Measurements from ENCODE around the gene ACTL10. TPM values are rescaled to one million over a fixed set of nuclear protein-coding genes. Genes with fewer than 3 reads are reported as not detected.
A peak's percentile ranks its signal among the peaks of the same experiment; 100 is the strongest.

ACTL10 gene
- total and polyA plus RNA-seq, 2 of the 4 experiments (the other 2 are of a cell fraction) = 0.18 to 0.43 TPM

DNA sequence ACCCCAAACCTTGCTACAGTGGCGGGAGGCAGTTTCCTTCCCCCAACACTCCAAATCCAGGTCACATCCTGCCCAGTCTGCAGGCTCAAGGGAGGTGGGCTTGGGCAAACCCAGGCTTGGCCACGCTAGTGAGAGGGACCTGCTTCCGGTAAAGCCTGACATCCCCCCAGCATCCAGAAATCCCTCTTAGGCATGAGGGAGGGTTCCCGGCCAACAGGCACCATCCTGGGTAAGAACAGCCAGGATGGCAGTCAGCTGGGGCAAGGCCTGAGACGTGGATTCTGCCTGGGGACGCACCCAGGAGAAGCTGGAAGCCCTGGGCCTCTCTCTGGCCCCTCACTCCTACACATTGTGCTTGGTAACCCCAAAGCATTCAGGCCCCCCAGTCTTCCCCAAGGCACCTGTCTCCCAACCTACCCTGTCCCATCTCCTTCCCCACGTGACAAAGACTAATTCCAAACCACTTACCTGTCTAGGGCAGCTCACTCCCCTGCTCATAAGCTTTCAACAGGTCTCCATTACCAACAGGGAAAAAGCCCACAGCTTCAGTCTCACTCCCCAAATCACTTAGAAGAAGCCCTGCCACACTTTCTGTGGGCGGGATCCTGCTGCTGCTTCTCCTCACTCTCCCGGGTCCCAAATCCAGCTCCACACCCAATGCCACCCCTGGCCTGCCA is 2.5 kb upstream of the ACTL10 start:
- intact Hi-C loops (cut with micrococcal nuclease) (loop anchor here (10.0 kb wide), 1 partner anchor 151 kb away; the partner anchor contains the start of gene CHMP4B), dilution Hi-C loops (cut with HindIII; ENCODE audit: low sequenced_read_pairs, unreplicated experiment) (no loop called here), in situ Hi-C loops (cut with MboI; ENCODE audit: low sequenced_read_pairs) (no loop called here)
- 95% methylated on average over 5 of the region's 9 CpGs; no CpG with 5 or more reads in 1 of the 2 experiments for WGBS, 2 experiments (ENCODE audit: extremely low coverage in 2 of 2, insufficient read length in 1 of 2)
- Histone ChIP-seq H3K27ac (ENCODE audit: insufficient read depth, low read length) (peak overlapping the region; percentile 83), H4K91ac (ENCODE audit: insufficient read depth, low read depth, low read length) (peak overlapping the region; percentile 99), H3K9me1 (ENCODE audit: insufficient read depth, low read length) (peaks cover 26% of the 10 kb centered on the region), H3K56ac (ENCODE audit: extremely low read depth, insufficient read depth, low read length) (peak overlapping the region; percentile 49), H3K4ac (ENCODE audit: low read depth, low read length) (peak overlapping the region; percentile 100), H3K79me1 (ENCODE audit: low read depth in 1 of 2, low read length in 2 of 2) (peaks cover 10 to 55% of the 10 kb centered on the region in 2 experiments; a peak in 3 of 4 replicates), H4K5ac (ENCODE audit: low read depth, low read length) (peak overlapping the region; percentile 97), H3K36me3 (ENCODE audit: control insufficient read depth, insufficient read depth, low read length) (peaks cover 9% of the 10 kb centered on the region), H2AFZ (replicated peaks; ENCODE audit: low read length, poor library complexity) (peak overlapping the region; percentile 96), H2BK5ac (ENCODE audit: low read depth, low read length, poor library complexity, severe bottlenecking) (peak overlapping the region; percentile 90), H4K8ac (ENCODE audit: low read depth in 2 of 2, low read length in 2 of 2) (peak overlapping the region; percentile 90 to 99), H2BK15ac (ENCODE audit: low read depth, low read length) (peak overlapping the region; percentile 46; the same call in 1 of the 3 replicates), H3K14ac (replicated peaks; ENCODE audit: low read depth, low read length) (peak overlapping the region; percentile 100), H3K27me3 (ENCODE audit: control insufficient read depth, insufficient read depth, low read length) (no peaks in the 10 kb centered on the region), H3K23ac (ENCODE audit: low read depth, low read length) (peak overlapping the region; percentile 100), H3K4me1 (ENCODE audit: control insufficient read depth, insufficient read depth, low read length) (peaks cover 19% of the 10 kb centered on the region), H3K9ac (ENCODE audit: low read depth, low read length) (peak overlapping the region; percentile 93), H2BK20ac (ENCODE audit: low read depth, low read length) (peak overlapping the region; percentile 78), H3K18ac (ENCODE audit: low read depth, low read length) (peak overlapping the region; percentile 49), H3K9me3 (ENCODE audit: control insufficient read depth, insufficient read depth, low read length) (no peaks in the 10 kb centered on the region), H2AK5ac (ENCODE audit: low read depth, low read length) (peak overlapping the region; percentile 93), H2AK9ac (replicated peaks; ENCODE audit: low read depth, low read length, poor library complexity) (peak overlapping the region; percentile 98), H4K20me1 (ENCODE audit: insufficient read depth, low read length) (0 out of 2 replicates have a peak, but pooled peaks cover 5% of the 10 kb centered on the region), H3K4me2 (ENCODE audit: low read depth, low read length) (peak overlapping the region; percentile 96), H2BK120ac (ENCODE audit: low read depth, low read length) (peak overlapping the region; percentile 92), H3K4me3 (ENCODE audit: insufficient read depth, low read depth, low read length) (peak overlapping the region; percentile 79)
- ATAC-seq (ENCODE audit: low read depth) = no peak
- TF ChIP-seq, protein P1, sequence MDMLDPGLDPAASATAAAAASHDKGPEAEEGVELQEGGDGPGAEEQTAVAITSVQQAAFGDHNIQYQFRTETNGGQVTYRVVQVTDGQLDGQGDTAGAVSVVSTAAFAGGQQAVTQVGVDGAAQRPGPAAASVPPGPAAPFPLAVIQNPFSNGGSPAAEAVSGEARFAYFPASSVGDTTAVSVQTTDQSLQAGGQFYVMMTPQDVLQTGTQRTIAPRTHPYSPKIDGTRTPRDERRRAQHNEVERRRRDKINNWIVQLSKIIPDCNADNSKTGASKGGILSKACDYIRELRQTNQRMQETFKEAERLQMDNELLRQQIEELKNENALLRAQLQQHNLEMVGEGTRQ (IDR thresholded peaks at IDR 0.05; ENCODE audit: low read depth, low read length) = no peak
- TF ChIP-seq SMC3 (IDR thresholded peaks at IDR 0.05; ENCODE audit: low read depth, low read length) (no peak), CHD1 (IDR thresholded peaks at IDR 0.05; ENCODE audit: low read depth, low read length) (no peak), FOS (IDR thresholded peaks at IDR 0.05; ENCODE audit: low read depth, low read length) (no peak), CEBPB (IDR thresholded peaks at IDR 0.05; ENCODE audit: low read depth, low read length) (no peak), NFE2L2 (IDR thresholded peaks at IDR 0.05; ENCODE audit: low read depth, low read length) (no peak), RAD21 (IDR thresholded peaks at IDR 0.05; ENCODE audit: low read length) (no peak), MAZ (IDR thresholded peaks at IDR 0.05; ENCODE audit: borderline replicate concordance, low read depth, low read length) (no peak), POLR2A (IDR thresholded peaks at IDR 0.05; ENCODE audit: low read depth, low read length) (no peak; the same call in 1 of the 2 replicates), RFX5 (IDR thresholded peaks at IDR 0.05; ENCODE audit: low read depth, low read length) (no peak)
- TF ChIP-seq, protein P2, sequence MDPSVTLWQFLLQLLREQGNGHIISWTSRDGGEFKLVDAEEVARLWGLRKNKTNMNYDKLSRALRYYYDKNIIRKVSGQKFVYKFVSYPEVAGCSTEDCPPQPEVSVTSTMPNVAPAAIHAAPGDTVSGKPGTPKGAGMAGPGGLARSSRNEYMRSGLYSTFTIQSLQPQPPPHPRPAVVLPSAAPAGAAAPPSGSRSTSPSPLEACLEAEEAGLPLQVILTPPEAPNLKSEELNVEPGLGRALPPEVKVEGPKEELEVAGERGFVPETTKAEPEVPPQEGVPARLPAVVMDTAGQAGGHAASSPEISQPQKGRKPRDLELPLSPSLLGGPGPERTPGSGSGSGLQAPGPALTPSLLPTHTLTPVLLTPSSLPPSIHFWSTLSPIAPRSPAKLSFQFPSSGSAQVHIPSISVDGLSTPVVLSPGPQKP (IDR thresholded peaks at IDR 0.05; ENCODE audit: borderline replicate concordance, low read depth, low read length) = no peak
- DNase-seq = no peak
- ChIA-PET CTCF (interaction anchor here (0.7 to 2.2 kb wide), 2 partner anchors 11 to 175 kb away, joined by 3 to 6 read pairs; partner anchors contain the start of gene CBFA2T2), POLR2A (ENCODE audit: unreplicated experiment) (no interaction called here)
- no TSS peak for BruUV-seq (replicated peaks)
